GM23248 (cell line): Measurements from ENCODE around the gene RGL4. TPM values are rescaled to one million over a fixed set of nuclear protein-coding genes. Genes with fewer than 3 reads are reported as not detected.
"Not testable (repeated sequence)": the region's sequence is repeated elsewhere in the genome, so short reads cannot be mapped to it uniquely, and the experiment has no call there.

ENCODE experiments used
- DNase-seq: peaks from one replicate; pipeline ENCODE4 v3.0.0-alpha.2; 2015
- H2AFZ ChIP-seq: fragments of 200-600 bp; sonication (generic); 2 replicates; pipeline ENCODE4 v1.6.1; 2016; ENCODE audit warnings: antibody characterized with exemption
- H3F3A ChIP-seq: fragments of 200-600 bp; sonication (generic); 2 replicates; pipeline ENCODE4 v1.6.1; 2016; ENCODE audit warnings: mild to moderate bottlenecking, antibody characterized with exemption, mixed run types; ENCODE audit not compliant: insufficient read depth
- H3K27ac ChIP-seq: fragments of 200-600 bp; sonication (generic); 2 replicates; pipeline ENCODE4 v1.5.1; 2016; ENCODE audit warnings: mild to moderate bottlenecking
- H3K27me3 ChIP-seq: fragments of 200-600 bp; sonication (generic); replicated peaks from 2 replicates; pipeline ENCODE4 v1.6.1; 2016; ENCODE audit warnings: mild to moderate bottlenecking; ENCODE audit not compliant: insufficient read depth
- H3K36me3 ChIP-seq: fragments of 200-600 bp; sonication (generic); 2 replicates; pipeline ENCODE4 v1.6.1; 2016; ENCODE audit warnings: low read depth, mild to moderate bottlenecking
- H3K4me1 ChIP-seq: fragments of 200-600 bp; sonication (generic); 2 replicates; pipeline ENCODE4 v1.6.1; 2016; ENCODE audit warnings: mild to moderate bottlenecking; ENCODE audit not compliant: insufficient read depth
- H3K4me2 ChIP-seq: fragments of 200-600 bp; sonication (generic); one replicate; pipeline ENCODE4 v1.6.1; 2016; ENCODE audit warnings: mild to moderate bottlenecking; ENCODE audit not compliant: unreplicated experiment
- H3K4me3 ChIP-seq: fragments of 200-600 bp; sonication (generic); 2 replicates; pipeline ENCODE4 v1.5.1; 2016; ENCODE audit warnings: mild to moderate bottlenecking
- H3K79me2 ChIP-seq: fragments of 200-600 bp; sonication (generic); 2 replicates; pipeline ENCODE4 v1.6.1; 2016; ENCODE audit warnings: mild to moderate bottlenecking; ENCODE audit not compliant: insufficient read depth
- H3K9ac ChIP-seq: fragments of 200-600 bp; sonication (generic); 2 replicates; pipeline ENCODE4 v1.6.1; 2016; ENCODE audit warnings: mild to moderate bottlenecking
- H3K9me2 ChIP-seq: fragments of 200-600 bp; sonication (generic); 2 replicates; pipeline ENCODE4 v1.6.1; 2016; ENCODE audit warnings: mixed run types, mild to moderate bottlenecking, moderate library complexity; ENCODE audit not compliant: insufficient read depth
- H3K9me3 ChIP-seq: fragments of 200-600 bp; sonication (generic); one replicate; pipeline ENCODE4 v1.6.1; 2017; ENCODE audit warnings: low read depth
- H4K20me1 ChIP-seq: fragments of 200-600 bp; sonication (generic); 2 replicates; pipeline ENCODE4 v1.6.0; 2016; ENCODE audit not compliant: insufficient read depth
- EZH2 ChIP-seq: fragments of 200-600 bp; sonication (generic); IDR thresholded peaks from 2 replicates; pipeline ENCODE4 v1.6.1; 2018; ENCODE audit warnings: antibody characterized with exemption, mild to moderate bottlenecking; ENCODE audit not compliant: insufficient read depth, poor library complexity, severe bottlenecking
- EZH2phosphoT487 ChIP-seq: fragments of 200-600 bp; sonication (generic); IDR thresholded peaks from 2 replicates; pipeline ENCODE4 v1.6.1; 2018; ENCODE audit warnings: antibody characterized with exemption, moderate library complexity, mild to moderate bottlenecking, low read depth; ENCODE audit not compliant: insufficient read depth
- WGBS, 2 experiments: methylation state at CpG; one replicate each; pipeline ENCODE4 v1.1.6; 2015 to 2017; ENCODE audit warnings: low lambda C conversion rate in 2 of 2, low coverage in 1 of 2; ENCODE audit errors: missing lambda C conversion rate in 2 of 2; 5-methylcytosine and 5-hydroxymethylcytosine counted together
- in situ Hi-C: fragments of 300-500 bp; cut with MboI; formaldehyde crosslinking; loops from 2 replicates; pipeline ENCODE4 v1.15.0; 2020
- polyA plus RNA-seq: library from polyadenylated mRNA; unstranded; fragments of >200 nt; fragmentation: Nextera tagmentation; extraction: Ambion mirVana; gene quantifications from 2 replicates; pipeline ENCODE4 v1.2.1, GENCODE V29; 2016
- total RNA-seq: library from RNA; depleted of rRNA; stranded (reverse); fragments of >200 nt; shearing (Covaris generic); gene quantifications from 2 replicates; pipeline ENCODE4 v1.2.3, GENCODE V29; 2014; rRNA removed

RGL4 gene, protein sequence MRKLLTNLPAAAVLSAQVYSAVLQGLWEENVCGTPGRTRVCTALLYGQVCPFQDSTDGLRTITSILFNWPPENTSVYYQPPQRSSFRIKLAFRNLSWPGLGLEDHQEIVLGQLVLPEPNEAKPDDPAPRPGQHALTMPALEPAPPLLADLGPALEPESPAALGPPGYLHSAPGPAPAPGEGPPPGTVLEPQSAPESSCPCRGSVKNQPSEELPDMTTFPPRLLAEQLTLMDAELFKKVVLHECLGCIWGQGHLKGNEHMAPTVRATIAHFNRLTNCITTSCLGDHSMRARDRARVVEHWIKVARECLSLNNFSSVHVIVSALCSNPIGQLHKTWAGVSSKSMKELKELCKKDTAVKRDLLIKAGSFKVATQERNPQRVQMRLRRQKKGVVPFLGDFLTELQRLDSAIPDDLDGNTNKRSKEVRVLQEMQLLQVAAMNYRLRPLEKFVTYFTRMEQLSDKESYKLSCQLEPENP
- not detected in 2 replicates for total RNA-seq
- polyA plus RNA-seq: 0.06 and 0.49 TPM in 2 replicates

DNA sequence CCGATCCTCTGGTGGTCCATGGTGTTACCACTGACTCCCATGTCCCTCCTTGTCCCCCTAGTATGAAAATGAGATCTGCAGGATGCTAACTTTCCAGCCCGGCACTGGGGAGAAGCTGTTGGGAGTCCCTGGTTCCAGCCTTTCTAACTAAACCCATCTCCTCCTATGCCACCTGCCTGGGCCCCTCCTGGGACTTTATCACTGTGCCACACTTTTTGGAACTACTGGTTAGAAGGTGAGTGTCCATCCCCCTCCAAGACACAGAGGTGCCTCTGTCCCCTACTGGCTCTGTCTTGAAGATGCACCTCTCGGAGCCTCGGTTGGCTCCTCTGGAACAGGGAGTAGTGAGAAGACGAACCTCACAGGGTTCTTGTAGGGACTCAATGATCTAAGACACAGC is at the start of gene RGL4:
TSS of gene RGL4 (plus strand) at position 301 of the 400 bp plus-strand sequence. CDS start 1,018 bp downstream, outside the sequence.
- in situ Hi-C loops: no loop called here
- peaks cover 4% of the 10 kb centered on the region; the same call in 1 of the 2 replicates for H3K36me3 ChIP-seq

DNA sequence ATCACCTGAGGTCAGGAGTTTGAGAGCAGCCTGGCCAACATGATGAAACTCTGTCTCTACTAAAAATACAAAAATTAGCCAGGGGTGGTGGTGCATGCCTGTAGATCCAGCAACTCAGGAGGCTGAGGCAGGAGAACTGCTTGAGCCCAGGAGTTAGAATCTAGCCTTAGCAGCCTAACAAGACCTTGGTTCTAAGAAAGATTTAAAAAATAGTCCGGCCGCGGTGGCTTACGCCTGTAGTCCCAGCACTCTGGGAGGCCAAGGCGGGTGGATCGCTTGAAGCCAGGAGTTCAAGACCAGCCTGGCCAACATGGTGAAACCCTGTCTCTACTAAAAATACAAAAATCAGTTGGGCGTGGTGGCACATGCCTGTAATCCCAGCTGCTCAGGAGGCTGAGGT is 44.3 kb upstream of the RGL4 start:
- H3K9me3 ChIP-seq, H4K20me1 ChIP-seq, H3K4me3 ChIP-seq, H3K79me2 ChIP-seq, H3K4me1 ChIP-seq, in situ Hi-C loops, H3F3A ChIP-seq, H3K36me3 ChIP-seq, H3K9ac ChIP-seq, H3K27me3 ChIP-seq, H3K27ac ChIP-seq, H2AFZ ChIP-seq, H3K4me2 ChIP-seq, DNase-seq, H3K9me2 ChIP-seq: not testable (repeated sequence)
- WGBS, 2 experiments: 94 to 97% methylated on average over 6 to 7 of the region's 7 CpGs

More for the DNA sequence above, at the start of gene RGL4:
- DNase-seq: no peak
- Histone ChIP-seq H2AFZ (no peak within 1 kb of the TSS), H3F3A (no peaks in the 10 kb centered on the region), H3K27ac (no peak within 1 kb of the TSS), H3K79me2 (no peaks in the 10 kb centered on the region), H4K20me1 (no peaks in the 10 kb centered on the region), H3K9me3 (no peaks in the 10 kb centered on the region), H3K9me2 (no peaks in the 10 kb centered on the region), H3K4me1 (no peaks in the 10 kb centered on the region), H3K4me2 (no peak within 1 kb of the TSS), H3K4me3 (no peak within 1 kb of the TSS), H3K9ac (no peak within 1 kb of the TSS), H3K27me3 (no peaks in the 10 kb centered on the region)
- no peak for TF ChIP-seq EZH2
- TF ChIP-seq EZH2phosphoT487: no peak
- 98% methylated on average over 5 of the region's 5 CpGs for WGBS, 2 experiments

DNA sequence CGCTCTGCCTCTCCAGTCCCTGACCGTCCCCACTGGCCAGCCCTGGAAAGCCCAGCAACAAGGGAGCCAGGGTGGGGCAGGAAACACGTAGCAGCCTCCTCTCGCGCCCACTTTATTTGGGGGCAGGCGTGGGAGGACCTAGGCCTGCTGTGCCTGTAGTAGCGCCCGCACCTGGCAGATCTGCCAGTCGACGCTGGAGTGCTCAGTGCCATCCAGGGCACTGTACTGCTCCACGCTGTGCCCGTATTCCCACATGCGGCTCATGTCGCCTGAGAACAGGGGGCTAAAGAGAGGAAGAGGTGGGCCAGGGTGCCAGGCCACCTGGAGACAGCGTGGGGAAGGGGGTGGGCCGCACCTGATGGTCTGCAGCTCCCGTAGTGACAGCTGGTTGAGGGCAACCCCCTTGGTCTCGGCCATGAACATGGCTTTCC is 41.7 kb upstream of the RGL4 start:
- H3K9me2 ChIP-seq: no peaks in the 10 kb centered on the region
- H3K27ac ChIP-seq: no peak overlapping the region
- H3F3A ChIP-seq: no peaks in the 10 kb centered on the region
- H3K4me1 ChIP-seq: no peaks in the 10 kb centered on the region
- no peaks in the 10 kb centered on the region for H3K36me3 ChIP-seq
- H3K4me2 ChIP-seq: no peak overlapping the region
- no peaks in the 10 kb centered on the region for H3K9me3 ChIP-seq
- no peak overlapping the region for H2AFZ ChIP-seq
- DNase-seq: no peak
- TF ChIP-seq EZH2 (no peak), EZH2phosphoT487 (no peak)
- 87 to 89% methylated on average over 15 to 18 of the region's 18 CpGs for WGBS, 2 experiments
- H4K20me1 ChIP-seq: no peaks in the 10 kb centered on the region
- no peak overlapping the region for H3K9ac ChIP-seq
- H3K4me3 ChIP-seq: no peak overlapping the region
- no peaks in the 10 kb centered on the region for H3K79me2 ChIP-seq
- in situ Hi-C loops: no loop called here
- H3K27me3 ChIP-seq: no peaks in the 10 kb centered on the region

DNA sequence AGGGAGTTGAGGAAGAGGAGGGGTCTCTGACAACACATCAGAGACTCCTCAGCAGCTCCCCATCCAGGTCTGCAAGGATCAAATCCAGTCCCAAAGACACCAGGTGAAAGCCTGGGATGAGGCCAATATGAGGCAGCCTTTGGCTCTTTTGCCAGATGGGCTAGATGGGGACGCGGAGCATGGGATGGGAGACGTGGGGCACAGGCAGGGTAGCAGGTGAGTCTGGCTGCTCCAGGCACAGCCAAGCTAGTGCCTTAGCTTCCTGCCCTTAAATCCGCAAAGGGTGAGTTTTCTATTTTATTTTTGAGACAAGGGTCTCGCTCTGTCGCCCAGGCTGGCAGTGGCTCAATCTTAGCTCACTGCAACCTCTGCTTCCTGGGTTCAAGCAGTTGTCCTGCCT is 39.1 kb upstream of the RGL4 start:
- Histone ChIP-seq H3K9me2 (no peaks in the 10 kb centered on the region), H3K4me3 (no peak overlapping the region), H3K4me2 (no peak overlapping the region), H3K9ac (no peak overlapping the region), H4K20me1 (no peaks in the 10 kb centered on the region), H3K27ac (no peak overlapping the region), H3F3A (no peaks in the 10 kb centered on the region), H3K4me1 (no peaks in the 10 kb centered on the region), H2AFZ (no peak overlapping the region), H3K79me2 (no peaks in the 10 kb centered on the region), H3K9me3 (no peaks in the 10 kb centered on the region), H3K36me3 (no peaks in the 10 kb centered on the region), H3K27me3 (no peaks in the 10 kb centered on the region)
- WGBS, 2 experiments: 85 to 86% methylated on average over 6 of the region's 6 CpGs
- no peak for TF ChIP-seq EZH2
- no peak for TF ChIP-seq EZH2phosphoT487
- in situ Hi-C loops: no loop called here
- no peak for DNase-seq

DNA sequence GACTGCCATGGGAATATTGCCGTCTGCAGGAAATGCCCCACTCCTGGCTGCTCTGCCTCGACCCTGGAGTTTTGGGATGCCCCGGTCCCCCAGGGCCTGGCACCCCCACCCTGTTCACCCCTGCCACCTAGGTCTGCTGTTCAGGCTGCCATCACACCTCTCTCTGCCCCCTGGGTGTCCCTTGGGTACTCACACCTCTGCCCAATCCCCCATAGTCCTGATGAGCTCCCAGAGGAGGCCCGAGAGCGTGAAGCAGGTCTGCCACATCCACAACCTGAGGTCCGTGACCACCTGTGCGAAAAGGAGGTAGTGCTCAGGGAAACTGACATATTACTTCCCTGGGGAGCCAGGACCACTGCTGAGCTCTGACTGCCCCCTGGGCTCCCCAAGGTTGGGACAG is 38.5 kb upstream of the RGL4 start:
- DNase-seq: no peak
- Histone ChIP-seq H3K9me3 (no peaks in the 10 kb centered on the region), H3K27me3 (no peaks in the 10 kb centered on the region), H3K4me1 (no peaks in the 10 kb centered on the region), H3K9me2 (no peaks in the 10 kb centered on the region), H3K36me3 (no peaks in the 10 kb centered on the region), H3F3A (no peaks in the 10 kb centered on the region), H4K20me1 (no peaks in the 10 kb centered on the region), H3K9ac (no peak overlapping the region), H3K4me2 (no peak overlapping the region), H2AFZ (no peak overlapping the region), H3K79me2 (no peaks in the 10 kb centered on the region), H3K27ac (no peak overlapping the region), H3K4me3 (no peak overlapping the region)
- TF ChIP-seq EZH2phosphoT487 (no peak), EZH2 (no peak)
- 91 to 97% methylated on average over 5 to 7 of the region's 7 CpGs for WGBS, 2 experiments
- in situ Hi-C loops: no loop called here
